Astrocyte (in vitro differentiated cells and primary cell): ENCODE data around the gene FEZF1.

Experiments
- CTCF ChIP-seq: IDR thresholded peaks from 2 replicates; pipeline ENCODE4 v1.5.1; 2011; ENCODE audit warnings: low read depth, mild to moderate bottlenecking, inconsistent platforms, low read length, moderate library complexity; ENCODE audit not compliant: insufficient read depth
- EZH2 ChIP-seq: IDR thresholded peaks from 2 replicates; pipeline ENCODE4 v1.6.1; 2012; ENCODE audit warnings: mild to moderate bottlenecking, low read length, inconsistent platforms; ENCODE audit not compliant: insufficient read depth

- no peak for TF ChIP-seq CTCF
- no peak for TF ChIP-seq EZH2
These were observed 15.1 kb downstream of the FEZF1 start for GRCh38 chr7:122289426-122289825.
